PC-3 (cell line): ENCODE measurements around the gene PPP1R36. TPM values are rescaled to one million over a fixed set of nuclear protein-coding genes. Genes with fewer than 3 reads are reported as not detected.

Experiments
- ATAC-seq: fragments of 200-7000 bp; cut with Tn5 transposase; 2 replicates; pipeline ENCODE4 v1.9.1; 2020; ENCODE audit warnings: mild to moderate bottlenecking, moderate library complexity
- BruUV-seq: library from RNA; stranded (reverse); fragments of 400-500 nt; replicated peaks from 2 replicates; lab custom pipeline; 2021; lab: Mats Ljungman, UMichigan
- CTCF ChIA-PET: fragments of 300-600 bp; sonication (Branson Sonifier 250); formaldehyde crosslinking; loops from one replicate; lab custom pipeline; 2022; ENCODE audit warnings: antibody characterized with exemption; lab: Charles Lee
- POLR2A ChIA-PET: fragments of 300-600 bp; sonication (Branson Sonifier 250); formaldehyde crosslinking; loops from one replicate; lab custom pipeline; 2022; ENCODE audit warnings: antibody characterized with exemption; ENCODE audit not compliant: unreplicated experiment; lab: Charles Lee
- DNase-seq: peaks from one replicate; pipeline ENCODE4 v3.0.0-alpha.2; 2015
- H2AFZ ChIP-seq: fragments of 300-600 bp; sonication (generic); 2 replicates; pipeline ENCODE4 v1.6.0; 2016; ENCODE audit warnings: antibody characterized with exemption, low read length
- H3F3A ChIP-seq: fragments of 300-600 bp; sonication (generic); one replicate; pipeline ENCODE4 v1.6.0; 2017; ENCODE audit warnings: antibody characterized with exemption, low read length, control low read depth, mild to moderate bottlenecking; ENCODE audit not compliant: unreplicated experiment
- H3K27ac ChIP-seq: fragments of 300-600 bp; sonication (generic); 2 replicates; pipeline ENCODE4 v1.5.1; 2016; ENCODE audit warnings: mild to moderate bottlenecking, low read length
- H3K27me3 ChIP-seq: fragments of 300-600 bp; sonication (generic); 2 replicates; pipeline ENCODE4 v1.6.1; 2016; ENCODE audit warnings: low read length, mixed read lengths
- H3K36me3 ChIP-seq: fragments of 300-600 bp; sonication (generic); 2 replicates; pipeline ENCODE4 v1.6.1; 2016; ENCODE audit warnings: low read depth, mixed run types, low read length, mixed read lengths
- H3K4me1 ChIP-seq: fragments of 300-600 bp; sonication (generic); 2 replicates; pipeline ENCODE4 v1.5.1; 2016; ENCODE audit warnings: low read length; ENCODE audit not compliant: insufficient read depth
- H3K4me2 ChIP-seq: fragments of 300-600 bp; sonication (generic); 2 replicates; pipeline ENCODE4 v1.6.0; 2016; ENCODE audit warnings: low read length
- H3K4me3 ChIP-seq: fragments of 300-600 bp; sonication (generic); 2 replicates; pipeline ENCODE4 v1.5.1; 2016; ENCODE audit warnings: mild to moderate bottlenecking, low read length, mixed read lengths
- H3K79me2 ChIP-seq: fragments of 300-600 bp; sonication (generic); 2 replicates; pipeline ENCODE4 v1.6.1; 2017; ENCODE audit warnings: low read length, mixed read lengths
- H3K9ac ChIP-seq: fragments of 300-600 bp; sonication (generic); 2 replicates; pipeline ENCODE4 v1.6.0; 2016; ENCODE audit warnings: mild to moderate bottlenecking, low read length
- H3K9me2 ChIP-seq: fragments of 300-600 bp; sonication (generic); replicated peaks from 2 replicates; pipeline ENCODE4 v1.6.1; 2016; ENCODE audit warnings: mixed run types, low read length, mixed read lengths
- H3K9me3 ChIP-seq: fragments of 300-600 bp; sonication (generic); 2 replicates; pipeline ENCODE4 v1.6.1; 2016; ENCODE audit warnings: low read length, mixed read lengths
- H4K20me1 ChIP-seq: fragments of 300-600 bp; sonication (generic); 2 replicates; pipeline ENCODE4 v1.6.1; 2016; ENCODE audit warnings: low read length, mixed read lengths
- CTCF ChIP-seq: fragments of 300-600 bp; sonication (generic); conservative IDR thresholded peaks from 2 replicates; pipeline ENCODE4 v1.5.1; 2017; ENCODE audit warnings: antibody characterized with exemption, low read depth, mild to moderate bottlenecking, low read length
- EZH2 ChIP-seq: fragments of 300-600 bp; sonication (generic); IDR thresholded peaks from one replicate; pipeline ENCODE4 v1.6.1; 2017; ENCODE audit warnings: antibody characterized with exemption, mild to moderate bottlenecking, low read length; ENCODE audit not compliant: unreplicated experiment
- EZH2phosphoT487 ChIP-seq: fragments of 300-600 bp; sonication (generic); IDR thresholded peaks from 2 replicates; pipeline ENCODE4 v1.6.1; 2018; ENCODE audit warnings: mild to moderate bottlenecking, antibody characterized with exemption, low read length, borderline replicate concordance
- intact Hi-C: fragments of 100-400 bp; cut with micrococcal nuclease; formaldehyde crosslinking; loops from 2 replicates; pipeline ENCODE4 v1.9.0; 2023
- total RNA-seq: library from RNA; depleted of rRNA; stranded (reverse); fragments of >200 nt; gene quantifications from 2 replicates; pipeline ENCODE4 v1.2.3, GENCODE V29; 2014

PPP1R36 gene
- total RNA-seq, 1 experiment from 2014 or later = 0.26 TPM

GRCh38 chr14:64561631-64562030 lies 11.9 kb downstream of the PPP1R36 start:
- no peak overlapping the region for H3K9ac ChIP-seq
- POLR2A ChIA-PET = no interaction called here
- H2AFZ ChIP-seq = no peak overlapping the region
- no peaks in the 10 kb centered on the region for H3K4me1 ChIP-seq
- no peak for DNase-seq
- H3K9me3 ChIP-seq = no peaks in the 10 kb centered on the region
- no peak for ATAC-seq
- H3K4me3 ChIP-seq = no peak overlapping the region
- H3K27me3 ChIP-seq = no peaks in the 10 kb centered on the region
- no peaks in the 10 kb centered on the region for H3K79me2 ChIP-seq
- no TSS peak for BruUV-seq
- intact Hi-C loops = no loop called here
- CTCF ChIA-PET = no interaction called here
- TF ChIP-seq EZH2 (no peak), CTCF (no peak), EZH2phosphoT487 (no peak)
- no peaks in the 10 kb centered on the region for H3K36me3 ChIP-seq
- H3K27ac ChIP-seq = no peak overlapping the region
- H3K9me2 ChIP-seq = no peaks in the 10 kb centered on the region
- H3F3A ChIP-seq = no peaks in the 10 kb centered on the region
- H4K20me1 ChIP-seq = no peaks in the 10 kb centered on the region
- H3K4me2 ChIP-seq = no peak overlapping the region

- intact Hi-C loops = no loop called here
- H3K9ac ChIP-seq = no peak overlapping the region
- H3K79me2 ChIP-seq = no peaks in the 10 kb centered on the region
- H3K9me3 ChIP-seq = no peaks in the 10 kb centered on the region
- no peaks in the 10 kb centered on the region for H3F3A ChIP-seq
- TF ChIP-seq CTCF = no peak
- TF ChIP-seq EZH2 = no peak
- no peak for TF ChIP-seq EZH2phosphoT487
- CTCF ChIA-PET = interaction anchor here (0.5 kb wide), 1 partner anchor 22 kb away, joined by 3 read pairs; the partner anchor contains the start of gene HSPA2
- no peaks in the 10 kb centered on the region for H3K4me1 ChIP-seq
- no peaks in the 10 kb centered on the region for H3K9me2 ChIP-seq
- H3K27ac ChIP-seq = no peak overlapping the region
- H4K20me1 ChIP-seq = no peaks in the 10 kb centered on the region
- H2AFZ ChIP-seq = no peak overlapping the region
- peak; percentile 32 for DNase-seq
- H3K4me2 ChIP-seq = no peak overlapping the region
- peak; percentile 45 for ATAC-seq
- H3K27me3 ChIP-seq = no peaks in the 10 kb centered on the region
- POLR2A ChIA-PET = no interaction called here
- no TSS peak for BruUV-seq
- no peaks in the 10 kb centered on the region for H3K36me3 ChIP-seq
- no peak overlapping the region for H3K4me3 ChIP-seq
These were observed 12.7 kb downstream of the PPP1R36 start for GRCh38 chr14:64562436-64562835.

GRCh38 chr14:64563696-64564095 lies 13.9 kb downstream of the PPP1R36 start:
- H3K27ac ChIP-seq = no peak overlapping the region
- H3K36me3 ChIP-seq = no peaks in the 10 kb centered on the region
- no peak overlapping the region for H3K4me3 ChIP-seq
- no TSS peak for BruUV-seq
- ChIA-PET POLR2A (no interaction called here), CTCF (interaction anchor here (0.6 kb wide), 1 partner anchor 43 kb away, joined by 10 read pairs; no protein-coding TSS in a partner anchor)
- DNase-seq = no peak
- H2AFZ ChIP-seq = no peak overlapping the region
- no peaks in the 10 kb centered on the region for H4K20me1 ChIP-seq
- peaks cover 3% of the 10 kb centered on the region; the same call in 1 of the 2 replicates for H3K4me1 ChIP-seq
- TF ChIP-seq EZH2phosphoT487 = no peak
- no peak for TF ChIP-seq EZH2
- no peak for TF ChIP-seq CTCF
- no peaks in the 10 kb centered on the region for H3K27me3 ChIP-seq
- no peaks in the 10 kb centered on the region for H3K79me2 ChIP-seq
- intact Hi-C loops = no loop called here
- ATAC-seq = no peak
- H3K4me2 ChIP-seq = no peak overlapping the region
- no peak overlapping the region for H3K9ac ChIP-seq
- H3K9me2 ChIP-seq = no peaks in the 10 kb centered on the region
- no peaks in the 10 kb centered on the region for H3K9me3 ChIP-seq
- H3F3A ChIP-seq = no peaks in the 10 kb centered on the region
